GM21526 (cell line): ENCODE measurements around the gene TIPIN.
"Not testable (repeated sequence)": the region's sequence is repeated elsewhere in the genome, so short reads cannot be mapped to it uniquely, and the experiment has no call there.

Experiments
- ATAC-seq: cut with Tn5 transposase; IDR thresholded peaks from one replicate; pipeline ENCODE4 v1.9.1; 2021; ENCODE audit warnings: moderate library complexity; ENCODE audit not compliant: unreplicated experiment, low FRiP score

Gene TIPIN

DNA sequence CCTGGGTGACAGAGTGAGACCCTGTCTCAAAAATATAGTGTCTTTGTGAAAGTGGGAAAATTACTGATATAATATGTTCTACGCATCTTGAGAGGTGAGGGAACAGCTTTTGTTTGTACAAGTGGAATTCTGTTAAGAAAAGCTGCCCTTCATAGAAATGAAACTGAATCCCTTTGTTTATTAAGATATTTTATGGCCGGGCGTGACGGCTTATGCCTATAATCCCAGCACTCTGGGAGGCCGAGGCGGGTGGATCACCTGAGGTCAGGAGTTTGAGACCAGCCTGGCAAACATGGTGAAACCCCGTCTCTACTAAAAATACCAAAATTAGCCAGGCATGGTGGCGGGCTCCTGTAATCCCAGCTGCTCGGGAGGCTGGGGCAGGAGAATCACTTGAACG lies 52.1 kb downstream of the TIPIN start:
- ATAC-seq = not testable (repeated sequence)

DNA sequence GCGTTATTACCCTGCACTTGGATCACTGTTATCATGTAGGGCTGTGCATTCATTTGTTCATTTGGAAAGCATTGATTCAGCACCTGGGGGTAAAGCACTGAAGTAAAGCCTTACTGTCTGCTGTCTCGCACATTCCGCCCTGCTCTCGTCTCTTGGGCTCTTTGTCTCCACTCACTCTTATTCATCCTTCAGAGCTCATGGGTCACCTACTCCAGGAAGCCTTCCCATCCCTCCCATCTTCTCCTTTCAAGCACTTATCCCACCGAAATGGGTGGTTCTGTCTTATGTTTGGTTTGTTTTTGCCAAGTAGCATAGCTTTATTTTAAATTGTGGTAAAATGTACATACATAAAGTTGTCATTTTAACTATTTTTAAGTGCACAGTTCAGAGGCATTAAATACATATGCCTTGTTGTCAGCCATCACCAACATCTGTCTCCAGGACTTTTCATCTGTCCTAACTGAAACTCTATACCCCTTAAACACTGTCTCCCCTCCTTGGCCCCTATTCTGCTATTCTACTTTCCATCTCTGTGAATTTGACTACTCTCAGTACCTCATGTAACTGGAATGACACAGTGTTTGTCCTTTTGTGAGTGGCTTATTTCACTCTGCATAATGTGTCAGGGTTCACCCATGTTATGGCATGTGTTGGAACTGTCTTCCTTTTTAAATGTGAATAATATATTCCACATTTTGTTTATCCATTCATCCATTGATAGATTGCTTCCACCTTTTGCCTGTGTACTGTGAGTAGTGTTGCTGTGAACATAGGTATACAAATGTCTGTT lies 53.8 kb downstream of the TIPIN start:
- no peak for ATAC-seq

DNA sequence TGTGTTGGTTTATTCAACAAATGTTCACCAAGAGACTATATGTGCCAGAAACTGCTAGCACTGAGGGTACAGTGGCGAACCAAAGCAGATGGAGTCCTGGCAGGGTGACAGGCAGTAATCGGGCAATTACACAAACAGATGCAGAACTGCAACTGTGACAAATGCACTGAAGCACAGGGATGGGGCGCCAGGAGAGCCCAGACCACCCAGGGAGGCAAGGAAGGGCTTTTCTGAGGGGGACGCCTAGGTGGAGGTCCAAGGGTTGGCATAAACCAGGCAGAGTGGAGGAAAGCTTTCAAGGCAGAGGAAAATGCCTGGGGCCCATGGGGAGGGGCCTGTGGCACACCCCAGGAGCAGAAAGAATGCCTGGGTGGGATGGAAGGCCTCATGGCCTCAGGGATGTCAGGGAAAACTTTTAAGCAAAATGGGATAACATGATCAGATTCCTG lies 57.7 kb downstream of the TIPIN start:
- no peak for ATAC-seq

DNA sequence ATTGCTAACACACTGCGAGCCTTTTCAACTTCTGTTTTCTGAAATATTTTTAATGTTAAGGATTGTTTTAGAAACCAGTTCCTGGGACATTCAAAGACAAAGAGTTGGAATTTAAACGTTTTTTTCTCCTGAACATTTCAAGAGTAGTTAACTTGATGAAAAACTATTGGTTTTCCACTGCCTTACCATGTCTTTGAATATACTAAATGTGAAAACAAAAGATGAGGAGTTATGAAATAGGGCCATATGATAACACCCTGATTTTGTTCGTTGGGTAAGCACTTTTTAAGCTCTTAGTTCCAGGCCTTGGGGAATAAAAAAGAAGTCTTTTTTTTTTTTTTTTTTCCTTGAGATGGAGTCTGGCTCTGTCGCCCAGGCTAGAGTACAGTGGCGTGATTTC lies 60.3 kb downstream of the TIPIN start:
- ATAC-seq = no peak

DNA sequence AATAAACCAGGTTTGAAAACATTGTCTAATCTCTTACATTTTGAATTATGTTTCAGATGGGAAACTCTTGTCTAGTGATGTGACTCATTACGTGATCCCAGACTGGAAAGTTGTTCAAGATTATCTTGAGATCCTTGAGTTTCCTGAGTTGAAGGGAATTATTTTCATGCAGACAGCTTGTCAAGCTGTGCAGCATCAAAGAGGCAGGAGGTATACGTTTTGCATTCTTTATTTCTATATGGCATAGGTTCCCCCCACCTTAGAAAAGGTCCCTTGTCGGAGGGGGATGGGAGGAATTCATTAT lies 61.6 kb downstream of the TIPIN start:
- no peak for ATAC-seq

DNA sequence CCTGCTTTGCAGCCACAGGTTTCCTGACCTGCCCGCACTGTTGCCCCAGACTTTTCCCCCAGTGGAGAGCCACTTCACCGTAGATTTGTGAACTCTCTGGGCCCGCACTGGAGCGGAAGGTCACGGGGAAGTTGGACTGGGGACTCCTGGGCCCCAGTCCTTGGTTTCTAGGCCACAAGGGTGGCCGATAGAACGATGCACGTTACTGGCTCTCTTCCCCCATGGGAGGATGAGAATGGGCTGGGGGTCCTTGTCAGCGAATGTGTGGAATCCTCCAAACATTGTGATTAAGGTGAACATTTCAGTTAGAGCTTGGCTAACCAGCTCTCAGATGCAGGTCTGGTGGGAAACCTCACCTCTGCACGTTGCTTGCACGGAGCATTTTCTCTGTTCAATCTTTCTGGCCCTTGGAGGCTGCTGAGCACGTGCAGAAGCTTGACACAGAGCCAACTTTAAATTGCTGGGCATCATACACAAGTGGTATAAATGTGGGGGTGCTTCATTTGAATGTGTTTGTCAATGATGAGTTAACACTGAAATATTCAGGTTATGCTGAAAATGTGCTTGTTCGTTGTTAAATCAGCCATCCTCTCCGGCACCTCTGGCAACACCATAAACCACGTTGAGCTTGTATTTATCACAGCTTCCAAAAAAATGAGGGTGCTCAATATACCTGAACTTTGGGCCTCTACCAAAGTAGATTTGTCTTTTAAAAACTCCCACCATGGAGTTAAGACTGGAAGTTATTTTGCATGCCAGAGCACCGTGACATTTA lies 62.1 kb downstream of the TIPIN start:
- peak; percentile 17 for ATAC-seq

DNA sequence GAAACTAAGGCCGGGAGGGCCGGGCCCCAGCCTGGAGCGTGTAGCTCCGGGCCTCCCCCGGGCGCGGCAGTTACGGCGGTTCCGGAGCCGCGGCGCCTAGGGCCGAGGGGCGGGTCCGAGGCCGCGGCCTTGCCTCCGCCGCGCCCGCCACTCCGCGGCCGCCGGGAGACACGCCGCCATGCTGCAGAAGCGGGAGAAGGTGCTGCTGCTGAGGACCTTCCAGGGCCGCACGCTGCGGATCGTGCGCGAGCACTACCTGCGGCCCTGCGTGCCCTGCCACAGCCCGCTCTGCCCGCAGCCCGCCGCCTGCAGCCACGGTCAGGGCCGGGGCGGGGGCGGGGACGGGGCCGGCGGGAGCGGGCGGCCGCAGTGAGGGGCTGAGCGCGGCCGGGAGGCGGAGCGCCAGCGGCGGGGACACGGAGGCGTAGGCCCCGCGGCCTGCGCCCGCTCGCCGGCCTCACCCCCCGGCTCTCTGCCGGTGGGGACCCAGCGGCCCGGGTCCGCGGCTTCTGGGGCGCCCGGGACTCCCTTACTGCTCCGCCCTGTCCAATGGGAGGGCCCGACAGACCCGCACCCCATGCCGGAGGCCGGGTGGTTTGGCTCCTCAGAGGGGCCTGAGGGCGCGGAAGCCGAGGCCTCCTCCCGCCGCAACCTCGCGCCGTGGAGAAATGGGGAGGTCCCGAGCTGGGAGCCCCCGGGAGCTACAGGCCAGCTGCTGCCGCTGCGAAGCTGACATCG lies 62.9 kb downstream of the TIPIN start, which contains the start of gene DIS3L:
Gene DIS3L, plus strand, starts transcription at position 150 of the 738 bp plus-strand sequence. Its CDS starts 29 bp downstream, at position 179.
- ATAC-seq = peak; percentile 62

DNA sequence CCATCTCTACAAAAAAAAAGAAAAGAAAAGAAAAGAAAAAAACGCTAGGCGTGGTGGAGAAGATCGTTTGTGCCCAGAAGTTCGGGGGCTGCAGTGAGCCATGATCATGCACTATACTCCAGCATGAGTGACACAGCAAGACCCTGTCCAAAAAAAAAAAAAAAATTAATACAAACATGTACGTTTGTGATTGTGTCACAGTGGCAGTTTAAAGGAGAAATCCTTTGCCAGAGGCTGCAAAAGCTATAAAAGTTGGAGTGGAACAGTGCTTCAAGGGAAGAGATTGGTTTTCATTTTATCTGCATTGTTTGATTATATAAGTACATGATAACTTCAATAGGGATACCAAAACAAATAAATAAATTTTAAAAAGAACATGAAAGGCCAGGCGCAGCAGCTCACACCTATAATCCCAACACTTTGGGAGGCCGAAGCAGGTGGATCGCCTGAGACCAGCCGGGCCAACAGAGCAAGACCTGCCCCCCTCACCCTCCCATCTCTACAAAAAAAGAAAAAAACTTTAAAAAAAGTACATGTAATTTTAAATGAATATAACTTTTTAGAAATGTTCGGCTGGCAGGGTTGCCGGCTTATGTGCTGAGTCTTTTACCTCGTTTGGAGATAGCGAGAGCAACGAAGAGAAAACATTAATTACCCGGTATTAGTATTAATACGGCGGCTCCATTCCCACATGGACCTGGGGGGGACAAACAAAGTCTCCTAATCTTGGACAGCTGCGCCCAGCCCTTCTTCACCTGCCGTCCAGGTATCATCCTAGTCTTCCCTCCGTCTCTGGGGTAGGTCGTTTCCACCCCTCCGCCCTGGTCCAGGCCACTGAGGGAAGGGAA lies 63.7 kb downstream of the TIPIN start:
- no peak for ATAC-seq

DNA sequence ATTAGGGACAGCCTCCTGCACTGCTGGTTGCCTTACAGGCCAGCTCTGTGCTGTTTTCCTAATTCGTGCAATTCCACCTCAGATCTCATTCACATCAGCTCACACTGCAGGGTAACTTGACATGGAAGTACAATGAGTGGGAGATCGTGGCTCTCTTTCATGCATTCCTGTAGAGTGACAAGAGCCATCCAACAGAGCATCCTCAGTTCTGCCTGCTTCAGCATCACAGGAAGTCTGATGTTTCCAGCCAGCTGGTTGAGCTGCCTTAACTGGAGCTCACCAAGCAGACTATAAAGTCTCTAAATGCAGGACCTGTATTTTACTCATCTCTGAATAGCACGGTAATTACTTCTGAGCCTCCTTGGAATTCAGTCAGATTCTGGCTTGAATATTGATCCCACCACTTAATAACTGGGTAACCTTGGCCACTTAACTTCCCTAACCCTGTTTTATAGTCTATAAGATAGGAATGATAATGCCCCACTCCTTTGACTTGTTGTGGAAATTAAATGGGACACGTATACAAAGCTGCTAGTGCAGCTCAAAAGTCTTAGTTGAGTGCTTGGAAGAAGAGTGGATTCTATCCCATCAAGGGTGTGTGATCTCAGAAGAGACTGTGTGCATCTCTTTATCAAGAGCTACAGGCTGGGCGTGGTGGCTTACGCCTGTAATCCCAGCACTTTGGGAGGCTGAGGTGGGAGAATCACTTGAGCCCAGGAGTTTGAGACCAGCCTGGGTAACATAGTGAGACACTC lies 64.5 kb downstream of the TIPIN start:
- no peak for ATAC-seq

DNA sequence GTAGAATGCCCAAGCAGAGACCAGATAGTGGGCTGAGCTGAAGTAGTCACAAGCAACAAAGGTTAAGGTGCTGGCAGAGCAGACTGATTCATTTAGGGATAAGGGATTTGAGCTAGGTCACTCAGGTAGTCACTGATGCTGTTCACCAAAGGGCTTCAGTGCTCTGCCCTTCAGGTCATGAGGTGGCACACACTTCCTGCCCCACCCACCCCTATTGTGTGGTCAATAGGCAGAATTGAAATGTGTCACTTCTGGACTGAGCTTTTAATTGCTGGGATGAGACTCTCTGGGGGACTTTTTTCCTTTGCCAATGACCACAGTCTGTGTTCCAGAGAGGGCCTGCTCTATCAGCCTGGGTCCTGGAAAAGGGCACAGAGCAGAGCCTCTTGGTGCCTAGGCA lies 66.0 kb downstream of the TIPIN start:
- no peak for ATAC-seq

DNA sequence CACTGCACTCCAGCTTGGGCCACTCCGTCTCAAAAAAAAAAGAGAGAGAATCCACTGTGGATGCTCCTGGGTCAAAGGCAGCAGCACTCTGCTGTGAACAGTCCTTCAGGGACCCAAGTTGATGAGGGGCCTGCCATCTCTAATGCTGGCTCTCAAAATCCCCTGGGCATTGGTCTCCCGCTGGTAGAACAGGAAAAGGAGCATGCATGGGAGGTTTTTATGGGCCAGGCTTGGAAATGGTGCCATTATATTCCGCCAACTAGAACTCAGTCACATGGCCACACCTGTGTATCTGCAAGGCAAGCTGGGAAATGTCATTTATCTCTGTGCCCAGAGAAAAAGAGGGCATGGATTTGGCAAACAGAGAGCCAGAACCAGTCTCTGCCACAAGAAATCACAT lies 66.5 kb downstream of the TIPIN start:
- ATAC-seq = no peak

DNA sequence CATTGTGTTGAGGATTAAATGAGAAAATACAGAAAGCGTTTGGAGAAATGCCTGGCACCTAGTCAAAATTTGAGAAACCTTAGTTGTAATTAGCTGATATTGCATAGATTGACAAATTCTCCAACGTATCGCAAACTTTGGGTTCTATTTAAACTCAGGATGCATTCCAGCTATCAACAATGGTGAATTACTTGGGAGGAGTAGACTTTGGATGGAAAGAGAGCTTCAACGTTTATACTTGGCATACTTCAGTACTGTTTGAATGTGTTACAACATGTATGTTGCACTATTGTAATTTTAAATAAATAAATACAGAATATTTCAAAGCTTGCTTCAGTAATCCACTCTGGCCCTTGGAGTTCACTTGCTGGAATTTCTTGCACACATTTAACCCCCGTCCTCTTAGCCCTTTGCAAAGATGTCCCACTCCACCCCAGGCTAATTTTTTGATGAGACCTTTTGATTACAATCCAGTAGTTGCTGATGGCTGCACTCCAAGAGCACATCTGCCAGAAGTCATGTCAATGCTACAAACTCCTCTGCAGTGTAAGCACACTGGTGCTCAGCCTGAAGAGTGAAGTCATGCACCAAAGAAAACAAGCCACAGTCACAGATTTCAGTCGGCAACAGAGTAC lies 67.8 kb downstream of the TIPIN start:
- ATAC-seq = no peak

DNA sequence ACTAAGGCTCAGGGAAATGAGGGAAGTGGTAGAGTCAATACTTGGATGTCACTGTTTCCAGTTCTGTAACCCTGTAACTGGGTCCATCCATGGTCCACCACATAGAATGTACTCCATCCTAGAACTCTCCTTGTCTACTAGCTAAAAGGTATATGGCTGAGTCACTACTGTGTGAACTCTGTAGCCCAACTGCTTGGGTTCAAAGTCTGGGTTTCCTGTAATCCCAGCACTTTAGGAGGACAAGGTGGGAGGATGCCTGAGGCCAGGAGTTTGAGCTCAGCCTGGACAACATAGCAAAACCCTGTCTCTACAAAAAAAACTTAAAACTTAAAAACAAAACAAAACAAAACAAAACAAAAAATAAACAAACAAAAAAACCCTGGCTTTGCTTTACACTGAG lies 68.4 kb downstream of the TIPIN start:
- no peak for ATAC-seq

DNA sequence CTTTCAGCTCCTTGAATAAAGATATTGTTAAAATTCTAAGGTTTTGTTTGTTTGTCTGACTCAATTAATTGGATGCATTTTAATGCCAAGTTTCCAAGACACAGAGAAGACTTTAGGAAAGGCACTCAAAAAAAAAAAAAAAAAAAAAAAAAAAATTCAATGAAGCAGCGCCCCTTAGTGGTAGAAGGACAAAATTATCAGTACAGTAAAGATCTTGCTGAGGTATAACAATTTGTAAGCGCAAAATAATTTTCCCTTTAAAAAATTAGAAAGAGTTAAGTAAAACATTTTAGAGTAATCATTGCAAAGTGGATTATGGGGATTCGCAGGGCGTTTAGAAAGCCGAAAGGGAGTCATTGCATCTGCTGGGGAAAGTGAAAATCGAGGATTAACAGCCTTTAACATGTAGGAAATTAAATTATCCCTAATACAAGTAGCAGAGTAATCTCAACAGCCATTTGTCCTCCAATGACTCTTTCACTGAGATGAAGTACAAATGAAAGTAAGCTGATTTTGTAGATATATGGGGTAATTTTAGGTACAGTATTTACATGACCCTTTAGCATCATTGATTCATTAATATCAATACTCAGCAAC lies 68.9 kb downstream of the TIPIN start:
- no peak for ATAC-seq
